ENCODE results near the gene CDH5. TPM values are rescaled to one million over a fixed set of nuclear protein-coding genes. Genes with fewer than 3 reads are reported as not detected.

The CDH5 gene
- total and polyA plus RNA-seq, 2 of the 13 experiments (the other 11 are each of a cell fraction or from before 2014, with no cell fraction given) = 0.71 to 1.1 TPM

DNA sequence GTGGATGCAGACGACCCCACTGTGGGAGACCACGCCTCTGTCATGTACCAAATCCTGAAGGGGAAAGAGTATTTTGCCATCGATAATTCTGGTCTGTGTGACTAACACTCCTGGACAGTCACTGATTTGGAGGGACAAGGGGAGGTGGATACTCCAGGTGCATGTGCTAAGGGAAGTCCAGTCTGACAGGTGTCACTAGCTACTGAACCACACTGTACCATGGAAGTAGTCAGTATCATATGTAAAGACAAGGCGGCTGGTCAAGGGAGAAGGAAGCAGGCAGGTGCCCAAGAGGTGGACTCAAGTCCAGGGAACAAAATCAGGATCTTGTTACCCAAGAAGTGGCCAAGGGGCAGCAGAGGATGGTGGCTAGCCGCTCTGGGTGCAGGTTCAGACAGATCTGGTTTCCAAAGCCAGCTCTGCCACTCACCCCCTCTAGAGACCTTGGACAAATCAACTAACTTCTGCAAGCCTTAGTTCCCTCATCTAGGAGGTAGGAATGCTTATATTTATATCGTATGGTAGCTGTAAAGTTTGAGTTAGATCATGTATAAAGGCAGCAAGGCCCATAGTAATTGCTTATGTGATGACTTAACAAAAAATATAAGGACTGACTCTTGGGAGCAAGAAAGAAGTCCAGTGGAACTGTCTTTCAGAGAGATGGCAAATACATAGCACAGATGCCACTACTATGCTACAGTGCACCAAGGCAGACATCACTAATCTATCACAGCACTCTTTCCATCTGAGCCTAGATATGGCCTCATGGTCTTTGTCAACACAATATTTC lies 22.1 kb downstream of the CDH5 start (continued):
- no peak for TF ChIP-seq ZNF326 (CRISPR knock-in tag; IDR thresholded peaks at IDR 0.05; ENCODE audit: borderline replicate concordance)
- no peak for TF ChIP-seq ZNF3 (CRISPR knock-in tag; IDR thresholded peaks at IDR 0.05)
- TF ChIP-seq ZSCAN30 (CRISPR knock-in tag; IDR thresholded peaks at IDR 0.05) = no peak
- TF ChIP-seq ATF1 (CRISPR knock-in tag; IDR thresholded peaks at IDR 0.05) = no peak
- no peak for TF ChIP-seq ZNF224 (CRISPR knock-in tag; IDR thresholded peaks at IDR 0.05)
- no peak for TF ChIP-seq ARNTL (CRISPR knock-in tag; IDR thresholded peaks at IDR 0.05)
- TF ChIP-seq KLF6 (CRISPR knock-in tag; IDR thresholded peaks at IDR 0.05) = no peak
- no peak for TF ChIP-seq RBFOX2 (IDR thresholded peaks at IDR 0.05; ENCODE audit: low read depth, low read length)
- no peak for TF ChIP-seq MBNL3 (CRISPR knock-in tag; conservative IDR thresholded peaks at IDR 0.05)
- TF ChIP-seq ZNF44 (CRISPR knock-in tag; IDR thresholded peaks at IDR 0.05) = no peak
- no peak for TF ChIP-seq TEAD3 (CRISPR knock-in tag; optimal IDR thresholded peaks at IDR 0.05; ENCODE audit: borderline replicate concordance)
- TF ChIP-seq, protein P1, sequence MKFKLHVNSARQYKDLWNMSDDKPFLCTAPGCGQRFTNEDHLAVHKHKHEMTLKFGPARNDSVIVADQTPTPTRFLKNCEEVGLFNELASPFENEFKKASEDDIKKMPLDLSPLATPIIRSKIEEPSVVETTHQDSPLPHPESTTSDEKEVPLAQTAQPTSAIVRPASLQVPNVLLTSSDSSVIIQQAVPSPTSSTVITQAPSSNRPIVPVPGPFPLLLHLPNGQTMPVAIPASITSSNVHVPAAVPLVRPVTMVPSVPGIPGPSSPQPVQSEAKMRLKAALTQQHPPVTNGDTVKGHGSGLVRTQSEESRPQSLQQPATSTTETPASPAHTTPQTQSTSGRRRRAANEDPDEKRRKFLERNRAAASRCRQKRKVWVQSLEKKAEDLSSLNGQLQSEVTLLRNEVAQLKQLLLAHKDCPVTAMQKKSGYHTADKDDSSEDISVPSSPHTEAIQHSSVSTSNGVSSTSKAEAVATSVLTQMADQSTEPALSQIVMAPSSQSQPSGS (CRISPR knock-in tag; IDR thresholded peaks at IDR 0.05) = no peak
- TF ChIP-seq, protein P2, sequence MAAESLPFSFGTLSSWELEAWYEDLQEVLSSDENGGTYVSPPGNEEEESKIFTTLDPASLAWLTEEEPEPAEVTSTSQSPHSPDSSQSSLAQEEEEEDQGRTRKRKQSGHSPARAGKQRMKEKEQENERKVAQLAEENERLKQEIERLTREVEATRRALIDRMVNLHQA (CRISPR knock-in tag; IDR thresholded peaks at IDR 0.05) = no peak
- TF ChIP-seq PPARG (CRISPR knock-in tag; conservative IDR thresholded peaks at IDR 0.05) = no peak
- TF ChIP-seq, protein P3, sequence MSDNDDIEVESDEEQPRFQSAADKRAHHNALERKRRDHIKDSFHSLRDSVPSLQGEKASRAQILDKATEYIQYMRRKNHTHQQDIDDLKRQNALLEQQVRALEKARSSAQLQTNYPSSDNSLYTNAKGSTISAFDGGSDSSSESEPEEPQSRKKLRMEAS (IDR thresholded peaks at IDR 0.05) = no peak
- TF ChIP-seq RBAK (CRISPR knock-in tag; IDR thresholded peaks at IDR 0.05) = no peak
- no peak for TF ChIP-seq RBM22 (optimal IDR thresholded peaks at IDR 0.05; ENCODE audit: low read length)
- no peak for TF ChIP-seq LCORL (IDR thresholded peaks at IDR 0.05)
- TF ChIP-seq LCORL (CRISPR knock-in tag; IDR thresholded peaks at IDR 0.05) = peak; percentile 9
- TF ChIP-seq NR2F2 (IDR thresholded peaks at IDR 0.05; ENCODE audit: borderline replicate concordance, low read depth) = no peak
- TF ChIP-seq KLF12 (CRISPR knock-in tag; IDR thresholded peaks at IDR 0.05; ENCODE audit: borderline replicate concordance) = no peak
- TF ChIP-seq, protein P4, sequence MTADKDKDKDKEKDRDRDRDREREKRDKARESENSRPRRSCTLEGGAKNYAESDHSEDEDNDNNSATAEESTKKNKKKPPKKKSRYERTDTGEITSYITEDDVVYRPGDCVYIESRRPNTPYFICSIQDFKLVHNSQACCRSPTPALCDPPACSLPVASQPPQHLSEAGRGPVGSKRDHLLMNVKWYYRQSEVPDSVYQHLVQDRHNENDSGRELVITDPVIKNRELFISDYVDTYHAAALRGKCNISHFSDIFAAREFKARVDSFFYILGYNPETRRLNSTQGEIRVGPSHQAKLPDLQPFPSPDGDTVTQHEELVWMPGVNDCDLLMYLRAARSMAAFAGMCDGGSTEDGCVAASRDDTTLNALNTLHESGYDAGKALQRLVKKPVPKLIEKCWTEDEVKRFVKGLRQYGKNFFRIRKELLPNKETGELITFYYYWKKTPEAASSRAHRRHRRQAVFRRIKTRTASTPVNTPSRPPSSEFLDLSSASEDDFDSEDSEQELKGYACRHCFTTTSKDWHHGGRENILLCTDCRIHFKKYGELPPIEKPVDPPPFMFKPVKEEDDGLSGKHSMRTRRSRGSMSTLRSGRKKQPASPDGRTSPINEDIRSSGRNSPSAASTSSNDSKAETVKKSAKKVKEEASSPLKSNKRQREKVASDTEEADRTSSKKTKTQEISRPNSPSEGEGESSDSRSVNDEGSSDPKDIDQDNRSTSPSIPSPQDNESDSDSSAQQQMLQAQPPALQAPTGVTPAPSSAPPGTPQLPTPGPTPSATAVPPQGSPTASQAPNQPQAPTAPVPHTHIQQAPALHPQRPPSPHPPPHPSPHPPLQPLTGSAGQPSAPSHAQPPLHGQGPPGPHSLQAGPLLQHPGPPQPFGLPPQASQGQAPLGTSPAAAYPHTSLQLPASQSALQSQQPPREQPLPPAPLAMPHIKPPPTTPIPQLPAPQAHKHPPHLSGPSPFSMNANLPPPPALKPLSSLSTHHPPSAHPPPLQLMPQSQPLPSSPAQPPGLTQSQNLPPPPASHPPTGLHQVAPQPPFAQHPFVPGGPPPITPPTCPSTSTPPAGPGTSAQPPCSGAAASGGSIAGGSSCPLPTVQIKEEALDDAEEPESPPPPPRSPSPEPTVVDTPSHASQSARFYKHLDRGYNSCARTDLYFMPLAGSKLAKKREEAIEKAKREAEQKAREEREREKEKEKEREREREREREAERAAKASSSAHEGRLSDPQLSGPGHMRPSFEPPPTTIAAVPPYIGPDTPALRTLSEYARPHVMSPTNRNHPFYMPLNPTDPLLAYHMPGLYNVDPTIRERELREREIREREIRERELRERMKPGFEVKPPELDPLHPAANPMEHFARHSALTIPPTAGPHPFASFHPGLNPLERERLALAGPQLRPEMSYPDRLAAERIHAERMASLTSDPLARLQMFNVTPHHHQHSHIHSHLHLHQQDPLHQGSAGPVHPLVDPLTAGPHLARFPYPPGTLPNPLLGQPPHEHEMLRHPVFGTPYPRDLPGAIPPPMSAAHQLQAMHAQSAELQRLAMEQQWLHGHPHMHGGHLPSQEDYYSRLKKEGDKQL (CRISPR knock-in tag; IDR thresholded peaks at IDR 0.05; ENCODE audit: low read depth) = no peak
- TF ChIP-seq ZNF33A (CRISPR knock-in tag; IDR thresholded peaks at IDR 0.05; ENCODE audit: borderline replicate concordance) = no peak

Data from HepG2 (cell line).